HuH-7 (cell line): ENCODE results near the gene GDPD1.
A peak's percentile ranks its signal among the peaks of the same experiment; 100 is the strongest.
"Not testable (repeated sequence)": the region's sequence is repeated elsewhere in the genome, so short reads cannot be mapped to it uniquely, and the experiment has no call there.

Experiments used
- DNase-seq: peaks from one replicate; pipeline ENCODE4 v3.0.0; 2011; ENCODE audit warnings: low spot score

Gene GDPD1

DNA sequence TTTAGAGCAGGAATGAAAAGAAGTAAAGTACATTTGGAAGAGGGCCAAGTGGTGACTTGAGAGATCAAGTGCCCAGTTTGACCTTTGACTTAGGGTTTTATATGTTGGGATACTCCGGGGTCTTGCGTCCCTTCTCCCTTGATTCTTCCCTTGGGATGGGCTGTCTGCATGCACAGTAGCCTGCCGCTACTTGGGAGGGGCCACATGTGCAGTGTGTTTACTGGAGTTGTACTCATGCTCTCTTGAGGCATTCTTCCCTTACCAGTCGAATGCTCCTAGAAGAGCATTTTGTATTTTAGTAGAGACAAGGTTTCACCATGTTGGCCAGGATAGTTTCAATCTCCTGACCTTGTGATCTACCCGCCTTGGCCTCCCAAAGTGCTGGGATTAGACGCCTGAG lies 23.8 kb downstream of the GDPD1 start:
- no peak for DNase-seq

DNA sequence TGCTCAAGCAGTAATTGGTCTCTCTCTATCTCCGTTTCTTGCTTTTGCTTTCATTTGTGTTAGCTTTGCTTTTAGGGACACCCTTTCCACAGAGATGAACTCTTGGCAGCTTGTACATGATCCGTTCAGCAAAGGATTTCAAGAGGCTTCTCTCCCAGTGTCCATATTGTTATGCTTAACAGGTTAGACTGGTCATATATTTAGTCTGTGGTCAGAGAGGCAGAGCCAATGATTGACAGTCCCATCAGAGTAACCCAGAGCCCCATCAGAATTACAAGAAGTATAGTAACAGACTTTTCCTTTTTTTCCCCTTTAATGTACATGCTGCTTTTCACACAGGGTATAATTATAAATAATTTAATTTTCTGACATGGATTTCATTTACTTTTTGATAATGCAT lies 34.4 kb downstream of the GDPD1 start:
- no peak for DNase-seq

DNA sequence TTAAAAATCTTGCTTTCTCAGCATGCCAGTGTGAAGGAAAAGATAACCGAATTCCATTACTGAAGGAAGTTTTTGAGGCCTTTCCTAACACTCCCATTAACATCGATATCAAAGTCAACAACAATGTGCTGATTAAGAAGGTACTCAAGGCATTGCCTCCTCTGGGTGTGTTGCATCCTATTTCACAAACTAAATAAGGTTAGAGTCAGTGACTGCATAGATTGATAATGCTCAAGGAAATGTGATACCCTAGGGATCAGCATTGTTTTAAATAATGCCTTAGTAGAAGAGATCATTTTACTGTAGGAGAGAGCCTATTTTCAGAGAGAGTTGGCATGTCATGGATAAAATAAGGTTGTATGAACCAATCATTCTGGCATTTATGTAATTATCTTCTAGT lies 36.8 kb downstream of the GDPD1 start:
- no peak for DNase-seq

DNA sequence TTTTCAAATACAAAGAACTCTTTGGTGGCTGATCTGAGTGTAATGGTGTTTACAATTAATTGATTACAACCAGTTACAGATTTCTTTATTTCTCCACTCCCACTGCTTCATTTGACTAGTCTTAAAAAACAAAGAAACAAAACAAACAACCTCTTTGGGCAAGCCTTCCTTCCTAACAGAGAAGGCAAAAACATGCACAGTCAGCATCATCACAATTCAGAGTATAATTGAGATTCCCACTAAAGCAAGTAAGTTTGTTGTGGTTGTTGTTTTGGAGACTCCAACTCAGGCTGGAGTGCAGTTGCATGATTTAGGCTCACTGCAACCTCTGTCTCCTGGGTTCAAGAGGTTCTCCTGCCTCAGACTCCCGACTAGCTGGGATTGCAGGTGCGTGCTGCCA lies 40.4 kb downstream of the GDPD1 start:
- no peak for DNase-seq

DNA sequence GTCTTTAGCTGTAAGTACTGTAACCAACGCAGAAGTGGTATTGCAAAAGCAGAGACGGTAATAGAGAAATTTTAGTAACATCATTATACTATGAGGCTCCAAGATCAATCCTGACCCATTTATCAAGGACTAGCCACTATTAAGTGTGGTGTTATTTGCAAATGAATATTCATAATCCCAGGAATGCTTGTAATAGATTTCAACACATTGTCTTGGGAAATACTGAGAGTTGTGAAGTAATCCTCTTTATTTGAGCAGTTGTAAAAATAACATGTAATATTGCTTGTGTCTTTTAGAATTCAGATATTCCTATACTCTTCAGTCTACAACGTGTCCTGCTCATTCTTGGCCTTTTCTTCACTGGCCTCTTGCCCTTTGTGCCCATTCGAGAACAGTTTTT lies 46.4 kb downstream of the GDPD1 start:
- no peak for DNase-seq

DNA sequence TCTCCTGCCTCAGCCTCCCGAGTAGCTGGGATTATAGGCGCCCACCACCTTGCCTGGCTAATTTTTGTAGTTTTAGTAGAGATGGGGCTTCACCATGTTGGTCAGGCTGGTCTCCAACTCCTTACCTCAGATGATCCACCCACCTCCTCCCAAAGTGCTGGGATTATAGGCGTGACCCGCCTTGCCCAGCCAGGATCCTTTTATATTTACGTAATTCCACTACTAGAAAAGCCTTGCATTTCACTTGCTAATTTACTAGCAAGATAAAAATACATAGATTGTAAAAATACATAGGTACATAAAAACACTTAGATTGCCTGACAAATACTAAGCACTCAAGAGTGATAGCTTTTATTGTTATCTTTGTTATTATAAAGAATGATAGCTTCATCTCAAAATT lies 47.5 kb downstream of the GDPD1 start:
- no peak for DNase-seq

DNA sequence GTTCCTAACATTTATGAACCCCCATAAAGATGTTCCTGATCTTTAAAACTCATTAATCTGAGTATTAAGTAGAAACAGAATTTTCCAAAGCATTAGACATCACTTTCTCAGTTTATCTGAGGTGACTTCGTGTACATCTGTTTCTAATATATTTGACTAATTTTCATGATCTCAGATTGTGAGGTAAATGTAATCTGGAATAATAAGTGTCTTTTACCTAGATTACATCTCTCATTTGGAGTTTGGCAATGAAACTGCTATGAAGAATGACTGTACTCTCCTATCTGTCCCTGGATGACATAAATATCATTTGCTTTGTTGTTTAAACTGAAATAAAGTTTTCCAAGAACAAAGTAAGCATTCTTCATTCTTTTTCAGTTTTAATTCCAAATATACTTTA lies 55.3 kb downstream of the GDPD1 start:
- DNase-seq, result no peak

DNA sequence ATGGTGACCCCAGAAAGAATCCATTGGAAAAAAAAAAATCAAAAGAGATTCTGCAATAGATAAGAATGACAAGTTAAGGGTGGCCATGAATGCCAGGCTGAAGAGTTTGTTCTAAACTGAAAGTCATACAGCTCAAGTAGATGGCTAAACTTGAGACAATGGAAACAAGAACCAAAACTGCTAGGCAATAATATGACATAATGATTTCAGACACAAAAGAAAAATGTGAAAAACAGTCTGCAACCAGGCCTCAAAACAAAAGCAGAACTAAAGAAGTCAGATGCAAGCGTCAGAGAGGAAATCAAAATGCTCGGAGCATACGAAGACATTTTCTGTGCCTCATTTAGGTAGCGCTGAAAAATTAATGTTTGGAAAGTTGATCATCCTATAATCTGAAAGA lies 56.7 kb downstream of the GDPD1 start:
- DNase-seq, result no peak

DNA sequence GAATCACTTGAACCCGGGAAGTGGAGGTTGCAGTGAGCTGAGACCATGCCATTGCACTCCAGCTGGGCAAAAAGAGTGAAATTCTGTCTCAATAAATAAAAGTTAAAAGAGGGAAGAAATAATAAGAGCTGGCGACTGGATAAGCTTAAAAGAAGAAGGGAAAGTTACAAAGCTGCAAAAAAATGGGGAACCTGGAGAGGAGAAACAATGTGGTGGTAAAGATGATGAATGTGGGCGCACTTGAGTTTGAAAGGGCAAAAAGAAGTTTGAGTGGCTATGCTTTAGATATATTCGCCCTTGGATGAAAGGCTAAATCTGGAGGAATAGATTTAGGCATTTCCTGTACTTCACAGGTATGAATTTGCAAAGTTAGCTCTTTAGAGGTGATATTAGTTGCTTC lies 58.1 kb downstream of the GDPD1 start:
- DNase-seq, result no peak

DNA sequence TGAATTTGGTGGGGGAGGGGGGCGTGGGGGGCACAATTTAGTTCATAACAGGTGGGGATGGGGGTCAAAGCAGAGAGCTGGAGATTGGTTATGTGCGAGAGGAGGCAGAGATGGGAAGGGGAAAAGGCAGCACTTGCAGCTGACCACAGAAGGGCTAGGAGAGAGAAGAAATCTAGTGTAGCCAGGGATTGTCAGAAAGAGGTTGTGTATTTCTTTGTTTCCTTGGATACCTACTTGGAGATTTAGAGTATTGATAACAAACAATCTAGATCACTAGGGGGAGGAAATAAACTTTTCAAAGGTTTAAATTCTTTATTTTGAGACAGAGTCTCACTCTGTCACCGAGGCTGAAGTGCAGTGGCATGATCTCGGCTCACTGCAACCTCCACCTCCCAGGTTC lies 64.0 kb downstream of the GDPD1 start:
- no peak for DNase-seq

DNA sequence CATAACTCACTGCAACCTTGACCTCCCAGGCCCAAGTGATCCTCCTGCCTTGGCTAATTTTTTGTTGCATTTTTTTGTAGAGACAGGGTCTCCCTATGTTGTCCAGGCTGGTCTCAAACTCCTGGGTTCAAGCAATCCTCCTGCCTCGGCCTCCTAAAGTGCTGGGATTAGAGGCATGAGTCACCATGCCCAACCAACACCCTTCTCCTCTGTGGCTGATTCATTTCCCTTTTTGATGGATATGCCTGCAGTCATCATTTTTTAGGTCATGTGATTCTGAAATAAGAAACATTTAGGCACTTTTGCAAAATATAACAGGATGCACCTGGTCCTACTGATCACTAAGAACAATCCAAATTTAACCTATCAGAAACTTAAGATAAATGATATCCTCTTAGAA lies 67.1 kb downstream of the GDPD1 start:
- no peak for DNase-seq

DNA sequence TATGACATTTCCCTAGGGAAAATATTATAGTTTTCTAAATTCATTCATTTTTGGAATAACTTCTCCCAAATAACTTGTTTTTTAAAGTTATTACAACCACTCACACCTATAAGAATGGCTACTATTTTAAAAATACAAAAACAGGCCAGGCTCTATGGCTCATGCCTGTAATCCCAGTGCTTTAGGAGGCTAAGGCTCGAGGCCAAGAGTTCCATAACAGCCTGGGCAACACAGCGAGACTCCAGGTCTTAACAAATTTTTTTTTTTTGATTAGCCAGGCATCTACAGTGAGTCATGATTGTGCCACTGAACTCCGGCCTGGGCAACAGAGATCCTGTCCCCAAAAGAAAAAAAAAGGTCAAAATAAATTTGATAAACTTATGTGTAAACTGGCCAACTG lies 67.6 kb downstream of the GDPD1 start:
- no peak for DNase-seq

DNA sequence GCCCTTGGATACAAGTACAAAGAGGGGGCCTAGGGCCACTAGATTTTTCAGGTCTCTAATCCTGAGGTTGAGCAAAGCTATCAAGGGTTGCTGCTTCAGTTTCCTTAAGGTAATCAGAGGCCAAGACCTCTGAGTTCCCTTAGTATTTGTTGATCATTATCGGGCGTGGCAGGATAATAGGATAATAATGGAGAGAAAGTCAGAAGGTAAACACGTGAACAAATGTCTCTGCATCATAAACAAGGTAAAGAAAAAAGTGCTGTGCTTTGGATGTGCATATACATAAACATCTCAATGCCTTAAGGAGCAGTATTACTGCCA lies 69.6 kb downstream of the GDPD1 start:
- no peak for DNase-seq

DNA sequence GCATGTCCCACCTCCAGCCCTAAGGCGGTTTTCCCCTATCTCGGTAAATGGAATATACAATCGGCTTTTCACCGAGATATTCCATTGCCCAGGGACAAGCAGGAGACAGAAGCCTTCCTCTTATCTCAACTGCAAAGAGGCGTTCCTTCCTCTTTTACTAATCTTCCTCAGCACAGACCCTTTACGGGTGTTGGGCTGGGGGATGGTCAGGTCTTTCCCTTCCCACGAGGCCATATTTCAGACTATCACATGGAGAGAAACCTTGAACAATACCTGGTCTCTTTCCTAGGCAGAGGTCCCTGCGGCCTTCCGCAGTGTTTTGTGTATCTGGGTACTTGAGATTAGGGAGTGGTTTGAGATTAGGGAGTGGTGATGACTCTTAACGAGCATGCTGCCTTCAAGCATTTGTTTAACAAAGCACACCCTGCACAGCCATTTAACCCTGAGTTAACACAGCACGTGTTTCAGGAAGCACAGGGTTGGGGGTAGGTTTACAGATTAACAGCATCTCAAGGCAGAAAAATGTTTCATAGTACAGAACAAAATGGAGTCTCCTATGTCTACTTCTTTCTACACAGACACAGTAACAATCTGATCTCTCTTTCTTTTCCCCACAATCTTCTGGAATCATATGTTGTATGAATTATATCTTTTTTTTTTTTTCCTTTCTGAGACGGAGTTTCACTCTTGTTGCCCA lies 70.1 kb downstream of the GDPD1 start:
- not testable (repeated sequence) for DNase-seq

DNA sequence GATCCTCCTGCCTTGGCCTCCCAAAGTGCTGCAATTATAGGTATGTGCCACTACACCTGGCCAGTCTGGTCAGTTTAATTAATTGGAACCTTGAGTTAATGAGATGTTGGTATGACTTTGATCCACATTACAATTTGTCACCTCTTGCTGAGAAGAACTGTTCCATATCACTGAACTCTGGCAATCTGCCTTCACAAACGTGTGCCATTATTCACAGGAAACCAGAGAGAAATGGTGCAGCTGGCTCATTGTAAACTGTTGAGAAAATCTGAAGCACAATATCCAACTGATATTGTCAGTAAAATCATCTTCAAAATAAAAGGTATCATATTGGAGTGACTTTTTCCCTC lies 71.8 kb downstream of the GDPD1 start:
- DNase-seq, result no peak

DNA sequence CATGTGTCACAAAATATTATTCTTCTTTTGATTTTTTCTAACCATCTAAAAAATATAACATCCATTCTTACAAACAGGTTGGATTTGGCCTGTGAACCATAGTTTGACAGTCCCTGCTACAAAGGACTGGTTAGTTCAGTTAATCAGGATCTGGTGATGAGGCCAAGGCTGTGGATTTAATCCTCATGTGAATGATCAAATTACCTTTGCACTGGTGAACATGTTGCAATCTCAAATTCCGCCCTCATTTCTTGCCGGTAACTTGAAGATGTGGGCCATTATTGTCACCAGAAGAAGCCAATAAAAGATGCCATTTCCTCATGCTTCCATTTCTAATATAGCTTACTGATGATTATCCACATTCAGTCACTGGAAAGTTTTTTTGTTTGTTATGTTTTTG lies 75.9 kb downstream of the GDPD1 start:
- no peak for DNase-seq

DNA sequence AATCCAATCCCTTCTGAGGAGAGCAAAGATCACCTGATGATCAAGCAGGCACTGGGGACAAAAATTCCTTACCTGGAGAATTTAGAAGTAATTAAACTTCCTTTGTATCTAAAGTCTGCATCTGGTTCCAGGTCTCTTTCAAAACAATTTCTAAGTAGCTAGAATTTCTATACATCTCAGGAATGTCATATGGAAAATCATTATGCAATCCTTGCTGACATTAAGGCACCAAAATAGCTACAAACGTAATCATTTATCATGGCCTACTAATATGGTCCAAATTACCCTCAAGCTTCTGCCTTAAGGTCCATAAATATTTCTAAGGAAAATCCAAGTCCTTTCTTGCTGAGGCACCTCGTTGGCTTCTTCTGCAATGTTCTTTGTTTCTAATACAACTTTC lies 78.2 kb downstream of the GDPD1 start:
- no peak for DNase-seq

DNA sequence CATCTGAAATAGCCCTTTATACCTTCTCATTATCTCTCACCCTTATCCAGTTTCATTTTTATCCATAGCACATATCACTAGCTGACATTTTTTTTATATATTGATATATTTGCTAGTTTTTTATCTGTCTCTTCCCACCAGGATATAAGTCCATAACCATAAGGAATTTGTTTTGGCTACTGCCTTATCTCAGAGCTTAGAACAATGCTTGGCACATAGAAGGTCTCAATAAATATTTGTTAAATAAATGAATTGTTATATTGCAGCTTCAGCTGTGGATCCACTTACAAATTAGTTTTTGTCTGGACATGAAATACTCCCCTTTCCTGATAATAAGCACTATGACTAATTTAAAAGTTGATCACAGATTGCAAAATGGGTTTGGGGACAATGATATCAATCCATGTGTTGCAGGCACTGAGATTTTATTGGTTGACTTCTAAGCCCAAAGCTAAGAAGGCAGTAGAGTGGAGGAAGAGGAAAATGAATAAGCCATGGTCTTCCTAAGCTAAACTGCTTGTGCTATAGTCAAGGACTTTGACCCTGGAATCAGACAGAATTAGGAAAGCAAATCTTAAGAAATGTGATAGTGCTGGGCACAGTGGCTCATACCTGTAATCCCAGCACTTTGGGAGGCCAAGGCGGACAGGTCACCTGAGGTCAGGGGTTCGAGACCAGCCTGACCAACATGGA lies 79.2 kb downstream of the GDPD1 start:
- no peak for DNase-seq

DNA sequence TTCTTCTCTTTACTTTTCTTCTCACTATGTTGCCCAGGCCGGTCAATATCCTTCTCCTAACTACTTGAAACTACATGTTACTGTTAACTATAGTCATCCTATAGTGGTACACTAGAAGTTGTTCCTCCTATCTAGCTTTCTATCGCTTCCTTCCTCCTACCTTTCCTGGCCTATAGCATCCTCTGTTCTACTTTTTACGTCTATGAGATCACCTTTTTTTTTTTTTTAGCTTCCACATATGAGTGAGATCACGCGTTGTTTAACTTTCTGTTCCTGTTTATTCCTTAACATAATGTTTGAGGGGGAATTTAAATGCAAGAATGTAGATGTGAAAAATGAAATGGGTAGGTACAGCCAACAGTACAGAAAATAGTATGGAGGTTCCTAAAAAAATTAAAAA lies 80.6 kb downstream of the GDPD1 start:
- DNase-seq, result no peak

DNA sequence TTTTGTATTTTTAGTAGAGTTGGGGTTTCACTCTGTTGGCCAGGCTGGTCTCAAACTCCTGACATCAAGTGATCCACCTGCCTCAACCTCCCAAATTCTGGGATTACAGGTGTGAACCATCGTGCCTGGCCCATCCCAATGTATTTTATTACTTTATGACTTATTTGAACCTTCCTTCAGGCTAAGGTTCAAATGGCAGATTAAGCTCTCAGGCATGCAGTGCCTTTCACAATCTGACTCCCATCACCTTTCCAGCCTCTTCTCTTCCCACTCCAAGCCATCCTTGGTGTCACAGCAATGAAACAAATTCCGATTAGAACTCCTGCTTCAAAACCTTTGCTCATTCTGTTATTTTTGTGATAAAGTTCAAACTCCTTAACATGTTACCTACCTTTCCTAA lies 84.5 kb downstream of the GDPD1 start:
- DNase-seq, result no peak

DNA sequence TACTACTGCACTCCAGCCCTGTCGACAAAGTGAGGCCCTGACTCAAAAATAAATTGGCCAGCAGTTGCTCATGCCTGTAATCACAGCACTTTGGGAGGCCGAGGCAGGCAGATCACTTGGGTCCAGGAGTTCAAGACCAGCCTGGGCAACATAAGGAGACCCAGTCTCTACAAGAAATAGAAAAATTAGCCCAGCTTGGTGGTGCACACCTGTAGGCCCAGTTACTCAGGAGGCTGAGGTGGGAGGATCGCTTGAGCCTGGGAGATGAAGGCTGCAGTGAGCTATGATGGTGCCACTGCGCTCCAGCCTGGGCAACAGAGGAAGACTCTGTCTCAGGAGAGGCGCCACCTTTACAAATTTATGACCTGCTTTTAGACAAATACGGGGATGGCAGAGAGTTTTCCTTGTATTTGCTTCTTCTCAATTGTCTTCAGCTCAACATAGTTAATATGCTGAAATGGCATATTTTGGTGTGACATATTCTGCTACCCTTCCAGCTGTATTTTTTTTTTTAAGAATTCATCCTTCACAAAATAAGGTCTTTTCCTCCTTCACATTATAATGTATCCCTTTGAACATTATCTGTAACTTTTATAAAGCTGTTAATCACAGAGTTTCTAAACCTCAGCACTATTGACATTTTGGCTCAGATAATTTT lies 90.1 kb downstream of the GDPD1 start:
- no peak for DNase-seq

DNA sequence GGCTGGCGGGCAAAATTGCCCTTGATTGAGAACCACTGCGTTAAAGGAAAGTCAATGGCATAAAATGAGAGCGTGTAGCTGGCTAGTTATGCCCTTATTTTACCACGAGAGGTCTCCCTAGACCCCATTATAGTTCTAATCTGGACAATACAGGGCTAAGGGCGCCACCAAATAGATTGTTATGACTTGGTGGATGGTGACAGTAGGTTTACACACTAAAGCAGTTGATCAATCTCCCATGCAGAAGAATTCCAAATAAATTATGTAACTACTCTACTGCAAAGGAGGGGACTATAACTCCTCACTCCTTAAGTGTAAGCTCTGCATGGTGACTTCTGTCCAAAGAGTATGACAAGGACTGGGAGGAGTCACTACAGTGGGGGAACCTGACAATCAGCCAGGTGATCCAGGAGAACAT lies 90.7 kb downstream of the GDPD1 start:
- peak; percentile 47 for DNase-seq

DNA sequence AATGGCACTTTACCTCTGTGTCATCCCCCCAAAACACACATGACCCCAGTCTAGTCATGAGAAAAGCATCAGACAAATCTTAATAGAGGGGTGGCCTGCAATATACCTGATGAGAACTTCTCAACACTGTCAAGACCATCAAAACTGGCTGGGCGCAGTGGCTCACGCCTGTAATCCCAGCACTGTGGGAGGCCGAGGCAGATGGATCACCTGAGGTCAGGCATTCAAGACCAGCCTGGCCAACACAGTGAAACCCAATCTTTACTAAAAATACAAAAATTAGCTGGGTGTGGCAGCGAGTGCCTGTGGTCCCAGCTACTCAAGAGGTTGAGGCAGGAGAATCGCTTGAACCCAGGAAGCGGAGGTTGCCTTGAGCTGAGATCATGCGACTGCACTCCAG lies 91.2 kb downstream of the GDPD1 start:
- not testable (repeated sequence) for DNase-seq

DNA sequence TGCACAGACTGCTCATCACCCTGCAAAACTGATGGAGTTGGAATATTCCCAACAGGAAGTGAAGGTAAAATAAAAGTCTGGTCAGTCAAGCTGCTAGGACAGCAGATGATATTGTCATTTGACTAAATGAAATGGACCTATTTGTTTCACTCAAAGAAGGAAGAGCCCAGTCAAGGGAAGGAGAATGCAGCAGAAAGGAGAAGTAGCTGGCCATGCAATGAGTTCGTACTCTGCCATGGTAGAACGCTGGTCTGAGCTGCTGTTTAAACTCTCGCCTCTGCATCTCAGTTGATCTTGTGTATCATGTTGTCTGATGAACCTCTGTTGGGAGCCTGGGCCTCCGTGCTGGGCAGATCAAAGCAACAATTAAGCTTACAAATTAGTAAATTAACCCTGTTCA lies 95.6 kb downstream of the GDPD1 start:
- DNase-seq, result no peak
